Spleen (tissue), 11 donors: Measurements from ENCODE around the gene FUT3. TPM values are rescaled to one million over a fixed set of nuclear protein-coding genes. Genes with fewer than 3 reads are reported as not detected.
A peak's percentile ranks its signal among the peaks of the same experiment; 100 is the strongest.

Experiments used
- DNase-seq: peaks from one replicate; pipeline ENCODE4 v3.0.0-alpha.2; 2020
- H3K27ac ChIP-seq, 8 donors: fragments of 200-600 bp; sonication (generic) in 7 of 8; 1 replicate in 4 of 8; 2 replicates in 4 of 8; pipeline versions ENCODE4 v1.5.0 to v1.8.0; 2016 to 2021; ENCODE audit warnings: inconsistent platforms in 4 of 8, mild to moderate bottlenecking in 4 of 8, moderate library complexity in 1 of 8
- H3K27me3 ChIP-seq, 7 donors: fragments of 200-600 bp; sonication (generic) in 6 of 7; replicated peaks in 1 of 7; 1 replicate in 4 of 7; 2 replicates in 3 of 7; pipeline versions ENCODE4 v1.5.0 to v1.8.0; 2016 to 2021; ENCODE audit warnings: inconsistent platforms in 3 of 7, mild to moderate bottlenecking in 1 of 7
- H3K36me3 ChIP-seq, 6 donors: fragments of 200-600 bp; sonication (generic) in 5 of 6; 1 replicate in 4 of 6; 2 replicates in 2 of 6; pipeline versions ENCODE4 v1.5.0 to v1.8.0; 2016 to 2021; ENCODE audit warnings: inconsistent platforms in 2 of 6
- H3K4me1 ChIP-seq, 6 donors: fragments of 200-600 bp; sonication (generic) in 5 of 6; 1 replicate in 3 of 6; 2 replicates in 3 of 6; pipeline versions ENCODE4 v1.5.0 to v1.8.0; 2016 to 2021; ENCODE audit warnings: inconsistent platforms in 3 of 6
- H3K4me3 ChIP-seq, 8 donors: fragments of 200-600 bp; sonication (generic) in 7 of 8; 1 replicate in 4 of 8; 2 replicates in 4 of 8; pipeline versions ENCODE4 v1.5.0 to v1.8.0; 2016 to 2021; ENCODE audit warnings: inconsistent platforms in 4 of 8, mild to moderate bottlenecking in 4 of 8, moderate library complexity in 2 of 8
- H3K9me3 ChIP-seq, 8 donors: fragments of 200-600 bp; sonication (generic) in 7 of 8; 1 replicate in 4 of 8; 2 replicates in 4 of 8; pipeline versions ENCODE4 v1.5.0 to v1.8.0; 2016 to 2021; ENCODE audit warnings: inconsistent platforms in 4 of 8
- CTCF ChIP-seq, 11 experiments: fragments of 200-600 bp in 7 of 11; fragments of 450-650 bp in 4 of 11; sonication (generic) in 4 of 11; IDR thresholded peaks in 8 of 11; conservative IDR thresholded peaks in 3 of 11; 1 replicate in 7 of 11; 2 replicates in 4 of 11; pipeline versions ENCODE4 v1.4.0 to v1.8.0; 2016 to 2021; ENCODE audit warnings: antibody characterized with exemption in 11 of 11, inconsistent platforms in 4 of 11, mild to moderate bottlenecking in 1 of 11
- POLR2A ChIP-seq, 3 donors: fragments of 450-650 bp; IDR thresholded peaks; one replicate each; pipeline ENCODE4 v1.5.1; 2017; ENCODE audit warnings: antibody characterized with exemption in 3 of 3, mild to moderate bottlenecking in 1 of 3
- POLR2AphosphoS5 ChIP-seq, 3 donors: sonication (generic); formaldehyde crosslinking; IDR thresholded peaks; one replicate each; pipeline ENCODE4 v1.5.1; 2017; ENCODE audit warnings: antibody characterized with exemption in 3 of 3
- WGBS, 5 donors: extraction: QIAGEN DNeasy Blood & Tissue Kit in 3 of 5; methylation state at CpG; one replicate each; pipeline versions ENCODE4 v1.1.5 to v1.1.7; 2013 to 2018; 5-methylcytosine and 5-hydroxymethylcytosine counted together
- intact Hi-C: fragments of 100-400 bp; cut with DNase I; formaldehyde crosslinking; loops from one replicate; pipeline ENCODE4 v1.15.0; 2023; ENCODE audit warnings: low total_unique reads
- polyA plus RNA-seq, 3 donors: library from polyadenylated mRNA; stranded (reverse); fragments of 200-250 nt; gene quantifications; one replicate each; pipeline ENCODE4 v1.2.1, GENCODE V29; 2013
- total RNA-seq, 7 donors: library from RNA; depleted of rRNA in 3 of 7; stranded (reverse); fragments of >200 nt in 3 of 7; fragmentation: NEBNext Ultra II Directional in 4 of 7; extraction: Animal tissue kit (Norgen Biotek cat#: 25700) in 4 of 7; gene quantifications; one replicate each; pipeline versions ENCODE4 v1.1.0 to v1.2.1, GENCODE V29; 2016 to 2021
- donor health status: healthy with polysubstance abuse.
- donor health status: DM: no; HTN: no; CAD: no; lungs with moderate emphysema.
- donor health status: DM: no; HTN: no; CAD: no.
- donor health status: Bipolar disorder and iron deficiency.
- donor health status: healthy.
- donor health status: DM: no; HTN: no; CAD: no.
- donor health status: DM: yes; HTN: yes; CAD: no.

Gene FUT3
- total and polyA plus RNA-seq, 10 donors, result 0.06 to 0.12 TPM; not detected in 8

GRCh38 chr19:5801796-5802619 lies 49.2 kb downstream of the FUT3 start:
- H3K9me3 ChIP-seq, result no peaks in the 10 kb centered on the region
- H3K27me3 ChIP-seq, result peaks cover 0 to 88% (median 46%) of the 10 kb centered on the region in 7 donors
- peaks cover 6 to 71% (median 32%) of the 10 kb centered on the region in 6 donors for H3K4me1 ChIP-seq
- no peak for DNase-seq
- WGBS, 5 donors, result 15 to 22% (median 16%) methylated on average over 15 to 33 of the region's 33 CpGs
- TF ChIP-seq POLR2A (IDR thresholded peaks at IDR 0.05), result no peak
- no peak for TF ChIP-seq CTCF (IDR thresholded peaks at IDR 0.05 in 8 of 11, conservative IDR thresholded peaks at IDR 0.05 in 3 of 11)
- TF ChIP-seq POLR2AphosphoS5 (IDR thresholded peaks at IDR 0.05), result no peak
- H3K4me3 ChIP-seq, result no peak overlapping the region
- intact Hi-C loops, result loop anchor here (5.0 kb wide), 1 partner anchor 90 kb away; no protein-coding TSS in a partner anchor
- H3K27ac ChIP-seq, result no peak overlapping the region
- no peaks in the 10 kb centered on the region for H3K36me3 ChIP-seq

- DNase-seq, result no peak
- Histone ChIP-seq H3K4me1 (peaks cover 6 to 68% (median 29%) of the 10 kb centered on the region in 6 donors), H3K27ac (no peak overlapping the region), H3K4me3 (no peak overlapping the region), H3K9me3 (no peaks in the 10 kb centered on the region), H3K36me3 (no peaks in the 10 kb centered on the region), H3K27me3 (peaks cover 0 to 81% (median 45%) of the 10 kb centered on the region in 7 donors)
- intact Hi-C loops, result loop anchor here (5.0 kb wide), 1 partner anchor 92 kb away; no protein-coding TSS in a partner anchor
- 67 to 87% (median 75%) methylated on average over 14 to 17 of the region's 17 CpGs for WGBS, 5 donors
- TF ChIP-seq CTCF (IDR thresholded peaks at IDR 0.05 in 8 of 11, conservative IDR thresholded peaks at IDR 0.05 in 3 of 11) (no peak), POLR2AphosphoS5 (IDR thresholded peaks at IDR 0.05) (no peak), POLR2A (IDR thresholded peaks at IDR 0.05) (no peak)
Measured at GRCh38 chr19:5800361-5801270, 50.6 kb downstream of the FUT3 start.

GRCh38 chr19:5799247-5800241 lies 51.7 kb downstream of the FUT3 start:
- H3K9me3 ChIP-seq, result no peaks in the 10 kb centered on the region
- H3K4me1 ChIP-seq, result peaks cover 6 to 62% (median 24%) of the 10 kb centered on the region in 6 donors
- peaks cover 0 to 73% (median 39%) of the 10 kb centered on the region in 7 donors for H3K27me3 ChIP-seq
- H3K36me3 ChIP-seq, result no peaks in the 10 kb centered on the region
- 50 to 64% (median 55%) methylated on average over 33 to 37 of the region's 37 CpGs for WGBS, 5 donors
- TF ChIP-seq POLR2AphosphoS5 (IDR thresholded peaks at IDR 0.05) (peak; percentile 61 to 82 (median 74)), POLR2A (IDR thresholded peaks at IDR 0.05) (no peak), CTCF (IDR thresholded peaks at IDR 0.05 in 8 of 11, conservative IDR thresholded peaks at IDR 0.05 in 3 of 11) (no peak)
- intact Hi-C loops, result loop anchor here (5.0 kb wide), 1 partner anchor 93 kb away; no protein-coding TSS in a partner anchor
- no peak overlapping the region for H3K4me3 ChIP-seq
- peak; percentile 75 for DNase-seq
- H3K27ac ChIP-seq, result peak overlapping the region in 1 of 8 donors; percentile 8
